HG02642 (cell line): ENCODE data around the gene C3orf33.
"Not testable (repeated sequence)": the region's sequence is repeated elsewhere in the genome, so short reads cannot be mapped to it uniquely, and the experiment has no call there.

ENCODE experiments used
- ATAC-seq: cut with Tn5 transposase; IDR thresholded peaks from one replicate; pipeline ENCODE4 v1.9.1; 2021; ENCODE audit warnings: mild to moderate bottlenecking; ENCODE audit not compliant: unreplicated experiment, poor library complexity

Gene C3orf33, protein sequence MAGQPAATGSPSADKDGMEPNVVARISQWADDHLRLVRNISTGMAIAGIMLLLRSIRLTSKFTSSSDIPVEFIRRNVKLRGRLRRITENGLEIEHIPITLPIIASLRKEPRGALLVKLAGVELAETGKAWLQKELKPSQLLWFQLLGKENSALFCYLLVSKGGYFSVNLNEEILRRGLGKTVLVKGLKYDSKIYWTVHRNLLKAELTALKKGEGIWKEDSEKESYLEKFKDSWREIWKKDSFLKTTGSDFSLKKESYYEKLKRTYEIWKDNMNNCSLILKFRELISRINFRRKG

DNA sequence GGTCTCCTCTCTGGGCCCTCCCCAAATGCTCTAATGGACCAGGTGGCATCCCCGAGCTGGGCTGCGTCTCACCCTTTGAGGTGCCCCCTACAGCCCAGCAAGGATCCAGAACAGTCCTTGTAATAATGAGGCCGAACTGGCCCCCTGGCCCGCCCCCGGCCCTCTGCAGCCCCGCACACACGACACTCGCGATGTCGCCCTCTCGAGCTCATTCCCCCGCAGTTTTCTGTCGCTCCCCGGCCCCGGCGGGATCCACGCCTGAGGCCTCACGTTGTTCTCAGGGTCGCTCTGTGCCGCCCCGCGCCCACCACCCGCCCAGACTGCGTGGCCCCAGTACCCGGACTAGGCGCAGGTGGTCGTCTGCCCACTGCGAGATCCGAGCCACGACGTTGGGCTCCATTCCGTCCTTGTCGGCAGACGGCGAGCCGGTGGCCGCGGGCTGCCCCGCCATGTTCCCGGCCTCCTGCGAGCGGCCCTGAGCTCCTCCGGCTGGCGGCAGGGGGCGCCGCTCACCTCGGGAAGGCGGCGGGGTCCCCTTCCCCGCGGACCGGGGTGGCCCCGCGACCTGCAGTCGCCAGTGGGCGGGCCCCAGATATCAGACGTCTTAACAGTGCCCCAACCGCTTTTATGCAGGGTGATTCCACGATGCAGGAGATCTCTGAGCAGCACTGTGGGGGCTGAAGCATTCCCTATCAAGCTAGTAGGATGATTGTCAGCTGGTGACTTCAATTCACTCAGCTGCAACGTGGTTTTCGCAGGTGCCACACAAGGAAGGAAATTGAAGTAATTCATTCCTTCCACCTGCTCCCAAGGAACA lies at the start of gene C3orf33:
Gene C3orf33 (minus strand): TSS at position 477 of the 817 bp plus-strand sequence. CDS start 26 bp downstream, at position 451.
- peak; percentile 98 for ATAC-seq

DNA sequence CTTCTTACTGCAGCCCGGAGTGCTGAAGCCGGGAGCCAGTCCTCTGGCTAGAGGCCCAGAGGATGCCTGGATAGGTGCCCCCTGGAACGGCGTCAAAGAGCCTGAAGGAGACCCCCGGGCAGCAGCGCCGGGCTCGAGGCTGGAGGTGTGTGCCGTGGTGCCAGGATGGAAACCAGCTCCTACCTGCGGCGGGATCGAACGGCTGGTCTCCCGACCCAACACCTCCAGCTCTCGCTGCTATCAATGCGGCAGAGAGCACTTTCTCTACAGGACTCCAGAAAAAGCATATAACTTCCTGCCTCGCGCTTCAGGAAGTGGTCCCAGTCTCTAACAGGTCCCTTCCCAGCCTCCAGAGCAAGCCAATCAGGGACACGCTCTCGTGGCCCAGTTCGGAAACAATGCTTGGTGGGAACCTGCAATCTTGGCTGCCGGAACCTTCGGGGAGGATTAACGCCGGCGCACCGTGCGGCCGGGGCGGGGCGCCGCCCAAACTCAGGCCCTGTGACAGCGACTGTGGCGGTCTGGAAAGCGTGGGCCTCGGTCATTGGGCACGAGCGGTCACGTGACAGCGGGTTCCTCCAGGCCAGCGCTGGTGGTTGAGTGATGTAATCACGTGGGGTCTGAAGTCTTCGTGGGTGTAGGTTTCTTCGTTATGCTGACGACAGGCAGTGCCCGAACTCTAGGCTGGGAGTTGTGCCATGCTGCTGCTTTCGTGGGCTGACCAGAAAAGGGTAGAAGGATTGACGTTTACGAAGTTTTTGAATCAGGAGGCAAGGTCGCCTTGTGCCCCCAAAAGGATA lies 48.3 kb upstream of the C3orf33 start, which contains the start of gene SLC33A1:
Gene SLC33A1 (minus strand): TSS at position 287 of the 800 bp plus-strand sequence. CDS start 430 bp downstream, outside the sequence.
- peak; percentile 94 for ATAC-seq

DNA sequence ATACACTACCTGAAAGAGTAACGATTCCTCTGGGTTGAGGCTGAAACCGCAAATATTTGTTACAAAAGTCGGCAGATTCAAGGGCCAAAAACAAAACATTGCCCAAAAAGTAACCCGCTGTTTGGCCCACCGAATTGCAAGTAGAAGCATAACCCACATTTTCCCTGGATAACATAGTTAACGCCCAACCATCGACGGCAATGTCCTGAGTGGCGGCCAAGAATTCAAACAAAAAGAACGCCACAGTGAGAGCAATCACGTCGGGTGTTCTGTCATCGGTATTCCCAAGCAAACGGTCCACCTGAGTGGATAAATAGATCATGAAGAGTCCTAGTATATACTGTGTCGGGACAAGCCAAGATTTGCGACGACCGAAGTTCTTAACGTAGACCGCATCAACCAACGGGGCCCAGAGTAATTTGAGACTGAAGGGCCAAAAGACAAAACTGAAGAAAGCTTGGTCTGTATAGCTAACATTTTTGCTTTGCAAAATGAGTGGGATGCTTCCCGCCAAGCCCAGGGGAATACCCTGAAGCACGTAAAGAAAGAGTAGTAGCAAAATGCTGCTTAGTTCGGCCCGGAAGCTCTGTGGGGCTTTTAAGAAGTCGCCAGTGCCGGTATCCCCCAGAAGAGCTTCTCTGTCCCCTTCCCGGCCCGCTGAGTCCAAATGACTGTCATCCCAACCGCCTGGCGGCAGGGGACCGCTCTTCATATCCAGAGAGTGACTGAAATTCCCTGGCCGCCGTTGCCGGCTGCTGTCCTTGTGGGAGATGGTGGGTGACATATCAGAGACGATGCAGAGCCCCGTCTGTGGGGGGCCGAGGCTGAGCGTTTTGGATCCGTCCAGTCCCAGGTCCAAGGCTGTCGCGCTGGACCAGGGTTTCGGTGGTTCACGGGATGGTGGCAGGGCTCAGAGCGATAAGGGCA lies 47.4 kb upstream of the C3orf33 start:
- peak; percentile 14 for ATAC-seq

DNA sequence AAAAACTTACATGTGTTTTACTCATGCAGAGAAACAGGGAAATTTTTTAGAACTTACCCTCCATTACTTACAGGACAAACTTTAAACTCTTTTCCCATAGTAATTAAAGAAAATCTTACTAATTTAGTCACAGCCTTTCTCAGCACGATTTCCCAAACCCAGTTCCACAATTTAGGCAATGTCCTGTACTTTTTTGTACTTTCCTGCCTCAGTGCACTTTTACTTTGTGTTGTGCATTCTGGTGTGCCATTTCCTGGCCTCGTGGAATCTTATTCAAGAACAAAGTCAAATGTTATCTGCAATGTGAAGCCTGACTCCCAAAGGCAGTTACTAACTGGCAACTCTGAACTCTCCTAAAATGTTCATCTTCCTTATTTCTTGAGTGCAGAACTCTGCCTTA lies 46.3 kb upstream of the C3orf33 start:
- ATAC-seq = no peak

DNA sequence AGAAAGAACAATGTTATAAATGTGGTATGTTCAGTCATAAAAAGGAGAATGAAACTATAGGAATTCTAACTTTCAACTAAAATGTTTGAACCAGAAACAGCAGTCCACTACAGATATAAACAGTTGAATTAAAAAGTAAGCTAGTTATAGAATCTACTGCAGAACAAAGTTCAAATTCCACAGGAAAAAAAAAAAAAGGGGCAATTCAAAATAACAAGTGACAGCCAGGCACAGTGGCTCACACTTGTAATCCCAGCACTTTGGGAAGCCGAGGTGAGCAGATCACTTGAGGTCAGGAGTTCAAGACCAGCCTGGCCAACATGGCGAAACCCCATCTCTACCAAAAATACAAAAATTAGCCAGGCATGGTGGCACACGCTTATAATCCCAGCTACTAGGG lies 43.3 kb upstream of the C3orf33 start:
- ATAC-seq = not testable (repeated sequence)

DNA sequence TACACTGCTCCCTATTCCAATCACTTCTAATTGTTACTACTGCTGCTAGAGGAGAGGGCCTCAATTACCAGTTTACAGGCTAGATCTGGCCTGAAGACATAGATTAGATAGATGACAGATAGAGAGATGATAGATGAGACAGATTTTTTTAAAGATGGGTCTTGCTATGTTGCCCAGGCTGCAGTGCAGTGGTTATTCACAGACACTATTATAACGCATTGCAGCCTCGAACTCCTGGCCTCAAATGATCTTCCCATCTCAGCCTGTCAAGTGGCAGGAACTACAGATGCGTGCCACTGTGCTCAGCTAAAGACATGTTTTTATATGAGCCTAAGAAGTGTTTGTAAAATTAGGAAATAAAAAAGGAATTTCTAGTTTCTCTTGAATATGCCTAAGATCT lies 41.9 kb upstream of the C3orf33 start:
- ATAC-seq = no peak

DNA sequence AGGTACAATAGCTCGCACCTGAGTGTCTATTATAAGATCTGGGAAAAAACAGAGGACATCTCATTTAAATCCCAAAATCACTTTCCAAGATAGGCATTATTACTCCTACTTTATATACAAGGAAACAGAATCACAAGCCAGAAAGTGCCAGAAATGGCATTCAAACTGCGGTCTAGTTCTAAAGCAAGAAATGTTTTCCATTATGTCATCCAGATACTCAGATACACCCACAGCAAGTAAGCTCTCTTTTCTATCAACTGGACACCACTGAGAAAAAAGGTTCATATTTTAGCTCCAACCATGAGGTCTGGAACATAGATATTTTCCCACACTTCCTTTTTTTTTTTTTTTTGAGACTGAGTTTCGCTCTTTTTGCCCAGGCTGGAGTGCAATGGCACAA lies 40.0 kb upstream of the C3orf33 start:
- ATAC-seq = no peak

DNA sequence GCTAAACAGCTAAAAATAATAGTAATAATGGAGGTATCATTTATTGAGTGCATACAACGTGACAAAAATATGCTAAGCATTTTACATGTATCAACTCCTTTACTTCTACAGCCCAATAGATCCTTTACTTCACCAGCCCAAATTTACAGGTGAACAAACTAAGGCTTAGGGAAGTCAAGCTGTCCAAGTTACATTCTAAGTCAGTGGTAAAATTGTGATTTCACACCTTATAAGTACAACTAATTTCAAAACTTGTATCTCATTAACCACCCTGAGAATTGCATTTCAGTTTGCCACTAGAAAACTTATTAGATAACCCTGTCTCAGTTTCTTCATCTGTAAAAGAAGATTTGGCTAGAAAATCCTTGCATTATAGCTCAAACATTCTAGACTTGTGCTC lies 37.5 kb upstream of the C3orf33 start:
- ATAC-seq = no peak

DNA sequence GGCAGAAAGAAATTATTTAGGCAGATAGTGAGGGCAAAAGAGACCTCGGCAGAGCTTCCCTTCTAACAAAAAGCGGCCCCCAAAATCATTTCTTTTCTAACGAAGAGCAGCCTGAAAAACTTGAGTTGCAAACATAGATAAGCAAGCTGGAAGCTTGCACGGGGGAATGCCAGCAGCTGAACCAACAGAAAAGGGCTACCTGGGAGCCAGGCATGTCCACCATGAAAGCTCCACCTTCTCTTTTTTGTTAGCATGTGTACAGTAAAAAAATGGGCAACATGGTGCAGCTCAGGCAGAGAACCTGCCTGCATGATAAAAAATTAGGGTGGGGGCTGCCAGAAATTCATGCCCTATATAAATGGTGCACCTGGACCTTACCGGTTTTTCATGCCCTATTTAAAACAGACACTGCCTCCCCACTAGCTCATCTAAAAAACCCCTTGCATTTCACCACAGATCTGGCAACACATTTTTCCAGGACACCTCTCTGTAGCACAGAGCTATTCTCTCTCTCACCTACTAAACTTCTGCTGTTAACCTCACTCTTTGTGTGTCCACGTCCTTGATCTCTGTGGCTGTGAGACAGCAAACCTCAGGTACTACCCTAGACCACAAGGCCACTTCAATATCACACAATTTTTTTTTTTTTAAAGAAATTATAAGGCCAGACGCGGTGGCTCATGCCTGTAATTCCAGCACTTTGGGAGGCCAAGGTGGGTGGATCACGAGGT lies 29.4 kb upstream of the C3orf33 start:
- ATAC-seq = no peak

DNA sequence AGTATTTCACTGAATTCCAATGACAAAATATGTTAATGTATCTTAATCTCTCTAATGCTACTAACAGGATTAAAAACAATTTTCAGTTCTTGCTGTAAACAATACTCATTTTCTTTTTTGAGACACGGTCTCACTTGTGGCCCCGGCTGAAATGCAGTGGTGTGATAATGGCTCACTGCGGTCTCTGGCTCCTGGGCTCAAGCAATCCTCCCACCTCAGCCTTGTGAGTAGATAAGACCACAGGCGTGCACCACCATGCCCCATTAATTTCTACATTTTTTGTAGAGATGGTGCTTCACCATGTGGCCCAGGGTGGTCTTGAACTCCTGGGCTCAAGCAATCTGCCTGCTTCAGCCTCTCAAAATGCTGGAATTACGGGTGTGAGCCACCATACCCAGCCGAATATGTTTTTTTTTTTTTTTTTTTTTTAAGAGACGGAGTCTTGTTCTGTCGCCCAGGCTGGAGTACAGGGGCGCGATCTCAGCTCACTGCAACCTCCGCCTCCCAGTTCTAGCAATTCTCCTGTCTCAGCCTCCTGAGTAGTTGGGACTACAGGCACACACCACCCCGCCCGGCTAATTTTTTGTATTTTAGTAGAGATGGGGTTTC lies 22.5 kb upstream of the C3orf33 start:
- not testable (repeated sequence) for ATAC-seq

DNA sequence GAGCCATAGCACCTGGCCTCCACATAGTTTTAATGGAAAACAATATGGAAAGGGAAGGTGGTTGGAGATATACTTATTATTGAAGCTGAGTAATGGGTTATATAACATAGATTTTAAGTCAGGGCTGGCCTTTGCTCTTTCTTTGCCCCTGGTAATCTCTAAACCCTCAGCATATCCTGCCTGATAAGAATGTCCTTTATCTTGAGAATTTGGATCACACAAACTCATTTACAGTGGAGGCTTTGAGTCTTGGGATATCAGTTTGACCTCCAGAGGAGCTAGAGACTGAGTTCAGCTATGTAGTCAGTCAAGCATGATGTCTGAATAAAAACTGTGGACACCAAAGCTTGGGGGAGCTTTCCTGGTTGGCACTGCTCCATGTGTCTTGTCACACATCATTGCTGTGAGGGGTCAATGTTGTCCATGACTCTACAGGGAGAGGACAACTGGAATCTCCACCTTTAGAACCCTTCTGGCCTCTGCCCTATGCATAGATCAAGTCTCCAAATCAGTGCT lies 9.0 kb upstream of the C3orf33 start:
- no peak for ATAC-seq

DNA sequence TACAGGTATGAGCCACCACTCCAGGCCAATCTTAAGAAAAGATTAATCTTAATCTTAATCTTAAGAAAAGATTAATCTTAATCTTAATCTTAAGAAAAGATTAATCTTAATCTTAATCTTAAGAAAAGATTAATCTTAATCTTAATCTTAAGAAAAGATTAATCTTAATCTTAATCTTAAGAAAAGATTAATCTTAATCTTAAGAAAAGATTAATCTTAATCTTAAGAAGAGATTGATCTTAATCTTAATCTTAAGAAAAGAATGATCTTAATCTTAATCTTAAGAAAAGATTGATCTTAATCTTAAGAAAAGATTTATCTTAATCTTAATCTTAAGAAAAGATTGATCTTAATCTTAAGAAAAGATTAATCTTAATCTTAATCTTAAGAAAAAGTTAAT lies 7.1 kb upstream of the C3orf33 start:
- not testable (repeated sequence) for ATAC-seq

DNA sequence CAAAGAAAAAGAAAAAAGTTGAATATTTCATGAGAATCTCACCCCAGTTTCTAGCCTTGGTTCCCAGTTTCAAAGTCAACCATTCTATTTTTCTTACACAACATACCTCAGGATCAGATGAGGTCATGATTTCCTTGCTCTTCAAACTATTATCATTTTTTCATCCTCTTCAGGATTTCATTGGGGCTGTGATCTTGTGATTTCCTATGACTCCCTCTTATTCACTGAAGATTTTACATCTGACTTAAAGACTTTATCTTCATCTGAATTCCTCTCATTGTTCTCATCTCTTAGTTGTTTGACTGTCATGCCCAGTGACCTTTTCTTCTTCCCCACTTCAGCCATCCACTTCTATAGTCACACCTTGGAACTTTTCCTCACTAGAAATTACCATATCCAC lies 3.1 kb upstream of the C3orf33 start:
- no peak for ATAC-seq

DNA sequence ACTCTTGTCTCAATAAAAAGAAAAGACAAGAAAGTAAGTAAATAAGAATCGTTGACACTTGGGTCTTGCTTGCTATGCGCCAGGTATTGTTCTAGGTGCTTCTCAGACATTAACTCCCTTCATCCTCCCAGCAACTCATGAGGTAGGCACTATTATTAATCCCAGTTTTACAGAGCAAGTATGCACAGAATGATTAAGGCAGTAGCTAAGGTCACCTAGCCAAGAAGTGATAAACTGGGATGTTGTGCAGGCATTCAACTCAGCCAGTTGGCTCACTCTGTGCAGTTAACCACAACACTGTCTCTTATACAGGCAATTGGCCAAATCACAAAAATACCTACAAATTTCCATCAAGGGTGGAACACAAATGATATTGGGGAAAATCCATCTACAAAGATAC lies 1.7 kb upstream of the C3orf33 start:
- ATAC-seq = no peak

DNA sequence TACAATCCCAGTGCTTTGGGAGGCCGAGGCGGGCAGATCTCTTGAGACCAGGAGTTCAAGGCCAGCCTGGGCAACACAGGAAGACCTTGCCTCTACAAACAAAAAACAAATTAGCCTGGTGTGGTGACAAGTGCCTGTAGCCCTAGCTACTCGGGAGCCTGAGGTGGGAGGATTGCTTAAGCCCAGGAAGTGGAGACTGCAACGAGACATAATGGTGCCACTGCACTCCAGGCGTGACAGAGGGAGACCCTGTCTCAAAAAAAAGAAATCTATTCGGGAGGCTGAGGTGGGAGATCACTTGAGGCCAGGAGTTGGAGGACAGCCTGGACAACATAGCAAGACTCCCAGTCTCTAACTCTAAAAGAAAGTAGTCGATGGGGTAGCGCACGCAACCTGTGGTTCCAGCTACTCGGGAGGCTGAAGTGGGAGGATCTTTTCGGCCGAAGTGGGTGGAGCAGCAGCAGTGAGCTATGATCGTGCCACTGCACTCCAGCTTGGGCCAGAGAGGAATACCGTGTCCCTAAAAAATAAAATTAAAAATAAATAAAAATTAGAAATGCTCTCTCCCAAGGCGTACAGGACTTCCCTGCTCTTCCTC lies 775 bp downstream of the C3orf33 start:
- ATAC-seq = peak; percentile 17

DNA sequence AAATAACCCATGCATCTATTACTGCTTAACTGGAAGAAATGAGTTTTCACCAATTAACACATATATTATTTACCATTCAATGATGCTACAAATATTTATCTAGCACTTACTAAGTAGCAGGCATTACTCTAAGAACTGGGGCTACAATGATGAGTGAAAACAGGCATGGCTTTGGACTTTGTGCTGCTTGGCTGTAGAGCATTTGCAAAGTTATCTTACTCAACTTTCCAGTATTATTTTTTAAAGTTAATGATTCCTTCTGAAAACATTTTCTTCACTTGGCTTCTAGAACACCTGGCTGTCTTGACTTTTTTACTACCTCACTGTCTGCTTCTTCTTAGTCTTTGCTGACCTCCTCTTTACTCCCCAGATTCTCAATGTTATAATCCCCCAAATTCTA lies 1.8 kb downstream of the C3orf33 start:
- no peak for ATAC-seq

DNA sequence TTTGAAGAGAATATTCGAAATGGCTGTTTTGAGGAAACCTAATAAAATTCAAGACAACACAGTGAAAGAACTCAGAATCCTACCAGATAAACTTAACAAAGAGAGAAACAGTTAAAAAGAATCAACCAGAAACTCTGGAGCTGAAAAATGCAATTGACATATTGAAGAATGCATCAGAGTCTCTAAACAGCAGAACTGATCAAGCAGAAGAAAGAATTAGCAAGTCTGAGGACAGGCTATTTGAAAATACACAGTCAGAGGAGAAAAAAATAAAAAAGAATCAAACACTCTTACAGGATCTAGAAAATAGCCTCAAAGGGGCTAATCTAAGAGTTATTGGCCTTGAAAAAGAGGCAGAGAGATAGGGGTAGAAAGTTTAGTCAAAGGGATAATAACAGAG lies 13.5 kb downstream of the C3orf33 start:
- ATAC-seq = no peak

DNA sequence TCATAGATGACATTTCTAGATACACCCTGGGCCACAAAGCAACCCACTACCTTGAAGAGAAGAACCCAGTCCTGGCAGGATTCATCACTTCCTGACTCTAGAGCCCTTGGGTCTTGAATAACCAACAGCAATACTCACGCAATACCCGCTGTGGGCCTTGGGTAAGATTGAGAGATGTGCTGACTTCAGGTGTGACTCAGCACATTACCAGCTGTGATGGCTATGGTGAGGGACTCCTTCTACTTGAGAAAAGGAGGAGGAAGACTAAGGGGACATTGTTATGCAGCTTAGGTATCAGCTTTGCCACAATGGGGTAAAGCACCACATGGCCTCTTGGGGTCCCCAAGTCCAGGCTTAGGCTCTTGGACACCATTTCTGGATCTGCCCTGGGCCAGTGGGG lies 14.9 kb downstream of the C3orf33 start:
- ATAC-seq = no peak
